Measurements from ENCODE around the gene C12orf43.

C12orf43 gene

DNA sequence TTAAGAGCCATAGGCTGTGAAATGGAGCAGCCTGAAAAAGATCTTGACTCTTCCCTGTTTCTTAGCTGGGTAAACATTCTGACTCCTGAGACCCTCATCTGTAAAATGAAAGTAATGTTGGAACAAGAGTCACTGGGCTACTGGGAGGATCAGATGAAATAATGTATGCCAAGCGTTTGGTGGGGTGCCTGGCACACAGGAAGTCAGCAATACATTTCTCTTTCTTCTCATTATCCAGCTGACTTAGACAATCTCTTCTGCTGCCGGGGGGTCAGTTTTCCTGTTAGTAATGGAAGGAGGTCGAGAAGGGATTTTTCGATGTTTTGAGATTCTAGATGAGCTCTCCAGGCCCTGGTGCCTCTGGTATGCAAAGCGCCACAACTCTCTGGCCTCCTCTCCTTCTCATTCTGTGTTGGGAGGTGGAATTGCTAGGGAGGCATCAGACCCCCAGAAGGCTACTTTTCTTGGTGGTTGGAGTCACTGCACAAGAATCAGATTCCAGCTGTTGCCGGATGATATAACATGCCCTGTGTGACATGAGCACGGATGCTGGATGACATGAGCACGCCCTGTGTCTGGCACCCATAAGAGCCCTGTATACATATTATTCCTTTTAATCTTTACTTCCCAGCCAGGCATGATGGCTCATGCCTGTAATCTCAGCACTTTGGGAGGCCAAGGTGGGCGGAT is 18.5 kb upstream of the C12orf43 start:
- Histone ChIP-seq H3K4me1 (peaks cover 0 to 9% (median 2%) of the 10 kb centered on the region in 4 donors), H3K27me3 (peaks cover 0 to 18% of the 10 kb centered on the region in 2 donors), H3K4me3 (no peak overlapping the region), H3K9me3 (no peaks in the 10 kb centered on the region), H3K36me3 (no peaks in the 10 kb centered on the region), H3K27ac (no peak overlapping the region)
- no peak for DNase-seq
- intact Hi-C loops (cut with DNase I; ENCODE audit: low total_unique reads): no loop called here
- TF ChIP-seq, protein P1, sequence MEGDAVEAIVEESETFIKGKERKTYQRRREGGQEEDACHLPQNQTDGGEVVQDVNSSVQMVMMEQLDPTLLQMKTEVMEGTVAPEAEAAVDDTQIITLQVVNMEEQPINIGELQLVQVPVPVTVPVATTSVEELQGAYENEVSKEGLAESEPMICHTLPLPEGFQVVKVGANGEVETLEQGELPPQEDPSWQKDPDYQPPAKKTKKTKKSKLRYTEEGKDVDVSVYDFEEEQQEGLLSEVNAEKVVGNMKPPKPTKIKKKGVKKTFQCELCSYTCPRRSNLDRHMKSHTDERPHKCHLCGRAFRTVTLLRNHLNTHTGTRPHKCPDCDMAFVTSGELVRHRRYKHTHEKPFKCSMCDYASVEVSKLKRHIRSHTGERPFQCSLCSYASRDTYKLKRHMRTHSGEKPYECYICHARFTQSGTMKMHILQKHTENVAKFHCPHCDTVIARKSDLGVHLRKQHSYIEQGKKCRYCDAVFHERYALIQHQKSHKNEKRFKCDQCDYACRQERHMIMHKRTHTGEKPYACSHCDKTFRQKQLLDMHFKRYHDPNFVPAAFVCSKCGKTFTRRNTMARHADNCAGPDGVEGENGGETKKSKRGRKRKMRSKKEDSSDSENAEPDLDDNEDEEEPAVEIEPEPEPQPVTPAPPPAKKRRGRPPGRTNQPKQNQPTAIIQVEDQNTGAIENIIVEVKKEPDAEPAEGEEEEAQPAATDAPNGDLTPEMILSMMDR (IDR thresholded peaks at IDR 0.05): no peak

DNA sequence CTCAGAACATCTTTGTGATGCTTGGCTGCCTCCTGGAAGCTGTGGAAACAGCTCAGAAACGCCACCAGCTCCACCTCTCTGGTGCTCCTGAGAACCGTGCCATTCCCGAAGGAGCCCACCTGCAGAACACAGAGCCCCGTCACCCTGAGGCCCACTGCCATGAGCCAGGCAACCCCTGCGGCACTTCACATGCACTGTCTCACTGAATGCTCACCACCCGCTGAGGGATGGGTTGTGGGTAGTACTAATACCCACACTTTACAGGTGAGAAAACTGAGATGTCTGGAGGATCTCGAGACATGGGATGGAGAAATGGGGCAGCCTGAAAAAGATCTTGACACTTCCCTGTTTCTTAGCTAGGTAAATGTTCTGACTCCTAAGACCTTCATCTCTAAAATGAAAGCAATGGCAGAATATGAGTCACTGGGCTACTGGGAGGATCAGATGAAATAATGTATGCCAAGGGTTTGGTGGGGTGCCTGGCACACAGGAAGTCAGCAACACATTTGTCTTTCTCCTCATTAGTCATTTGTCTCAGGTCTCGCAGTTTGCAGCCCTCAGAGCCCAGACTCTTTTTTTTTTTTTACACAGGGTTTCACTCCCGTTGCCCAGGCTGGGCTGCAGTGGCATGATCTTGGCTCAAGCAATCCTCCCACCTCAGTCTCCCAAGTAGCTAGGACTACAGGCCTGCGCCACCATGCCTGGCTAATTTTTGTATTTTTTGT is 17.5 kb upstream of the C12orf43 start:
- peaks cover 0 to 5% (median under 1%) of the 10 kb centered on the region in 4 donors for H3K4me1 ChIP-seq
- H3K36me3 ChIP-seq: no peaks in the 10 kb centered on the region
- H3K9me3 ChIP-seq: no peaks in the 10 kb centered on the region
- H3K4me3 ChIP-seq: no peak overlapping the region
- TF ChIP-seq, protein P1 (IDR thresholded peaks at IDR 0.05): no peak
- H3K27me3 ChIP-seq: peaks cover 0 to 15% of the 10 kb centered on the region in 2 donors
- DNase-seq: no peak
- no peak overlapping the region for H3K27ac ChIP-seq
- intact Hi-C loops (cut with DNase I; ENCODE audit: low total_unique reads): no loop called here

DNA sequence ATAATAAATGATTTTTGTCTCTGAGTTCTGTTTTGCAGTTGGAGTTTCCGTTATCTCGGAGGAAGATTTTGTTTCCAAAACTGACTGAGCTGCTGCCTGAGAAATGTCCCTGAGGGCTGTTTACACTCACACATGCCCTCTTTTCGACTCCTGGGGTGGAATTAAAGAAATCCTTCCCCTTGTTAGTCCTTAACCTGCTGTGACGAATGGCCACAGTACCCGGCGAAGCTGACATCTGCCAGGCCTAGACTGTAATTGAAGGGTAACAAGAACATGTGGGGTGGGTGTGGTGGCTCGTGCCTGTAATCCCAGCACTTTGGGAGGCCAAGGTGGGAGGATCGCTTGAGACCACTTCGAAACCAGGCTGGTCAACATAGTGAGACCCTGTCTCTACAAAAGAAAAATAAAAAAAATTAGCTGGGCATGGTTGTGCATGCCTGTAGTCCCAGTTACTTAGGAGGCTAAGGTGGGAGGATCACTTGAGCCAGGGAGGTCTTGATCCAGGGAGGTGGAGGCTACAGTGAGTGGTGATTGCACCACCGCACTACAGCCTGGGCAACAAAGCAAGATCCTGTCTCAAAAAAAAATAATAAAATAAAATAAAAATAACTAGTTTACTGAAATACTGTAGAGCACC is 14.4 kb upstream of the C12orf43 start:
- DNase-seq: no peak
- no peak overlapping the region for H3K27ac ChIP-seq

DNA sequence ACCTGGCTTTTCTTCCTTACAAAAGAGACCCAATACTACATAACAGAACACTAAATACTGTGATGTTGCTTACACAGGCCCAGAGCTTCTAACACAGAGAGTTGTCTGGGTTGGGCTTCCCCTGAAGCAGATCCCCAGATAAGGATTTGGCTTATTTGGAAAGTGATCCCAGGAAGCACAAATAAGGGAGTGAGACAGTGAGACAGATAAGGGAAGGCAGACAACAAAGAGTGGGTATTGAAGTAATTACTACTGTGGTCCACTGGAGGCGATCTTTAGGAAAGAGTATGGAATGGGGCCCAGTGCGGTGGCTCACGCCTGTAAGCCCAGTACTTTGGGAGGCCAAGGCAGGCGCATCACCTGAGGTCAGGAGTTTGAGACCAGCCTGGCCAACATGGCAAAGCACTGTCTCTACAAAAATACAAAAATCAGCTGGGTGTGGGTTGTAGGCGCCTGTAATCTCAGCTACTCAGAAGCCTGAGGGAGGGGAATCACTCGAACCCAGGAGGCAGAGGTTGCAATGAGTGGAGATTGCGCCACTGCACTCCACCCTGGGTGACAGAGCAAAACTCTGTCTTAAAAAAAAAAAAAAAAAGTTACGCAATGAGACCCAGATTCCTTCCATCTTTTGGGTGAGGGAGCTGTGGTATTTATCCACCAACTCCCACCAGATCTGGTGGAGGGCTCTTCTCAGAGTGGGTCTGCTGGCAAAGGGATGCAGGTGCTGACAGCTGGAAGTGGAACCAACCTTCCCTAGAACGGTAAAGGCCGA is 10.2 kb upstream of the C12orf43 start:
- Histone ChIP-seq H3K9me3 (no peaks in the 10 kb centered on the region), H3K27ac (no peak overlapping the region), H3K36me3 (no peaks in the 10 kb centered on the region), H3K4me1 (no peaks in the 10 kb centered on the region), H3K4me3 (no peak overlapping the region), H3K27me3 (peaks cover 0 to 3% of the 10 kb centered on the region in 2 donors)
- TF ChIP-seq, protein P1 (IDR thresholded peaks at IDR 0.05): no peak
- intact Hi-C loops (cut with DNase I; ENCODE audit: low total_unique reads): no loop called here
- no peak for DNase-seq

More for the DNA sequence above, 14.4 kb upstream of the C12orf43 start:
- no peaks in the 10 kb centered on the region for H3K9me3 ChIP-seq
- H3K4me3 ChIP-seq: no peak overlapping the region
- no peaks in the 10 kb centered on the region for H3K36me3 ChIP-seq
- H3K4me1 ChIP-seq: no peaks in the 10 kb centered on the region
- peaks cover 0 to 3% of the 10 kb centered on the region in 2 donors for H3K27me3 ChIP-seq
- TF ChIP-seq, protein P1 (IDR thresholded peaks at IDR 0.05): no peak
- intact Hi-C loops (cut with DNase I; ENCODE audit: low total_unique reads): no loop called here

DNA sequence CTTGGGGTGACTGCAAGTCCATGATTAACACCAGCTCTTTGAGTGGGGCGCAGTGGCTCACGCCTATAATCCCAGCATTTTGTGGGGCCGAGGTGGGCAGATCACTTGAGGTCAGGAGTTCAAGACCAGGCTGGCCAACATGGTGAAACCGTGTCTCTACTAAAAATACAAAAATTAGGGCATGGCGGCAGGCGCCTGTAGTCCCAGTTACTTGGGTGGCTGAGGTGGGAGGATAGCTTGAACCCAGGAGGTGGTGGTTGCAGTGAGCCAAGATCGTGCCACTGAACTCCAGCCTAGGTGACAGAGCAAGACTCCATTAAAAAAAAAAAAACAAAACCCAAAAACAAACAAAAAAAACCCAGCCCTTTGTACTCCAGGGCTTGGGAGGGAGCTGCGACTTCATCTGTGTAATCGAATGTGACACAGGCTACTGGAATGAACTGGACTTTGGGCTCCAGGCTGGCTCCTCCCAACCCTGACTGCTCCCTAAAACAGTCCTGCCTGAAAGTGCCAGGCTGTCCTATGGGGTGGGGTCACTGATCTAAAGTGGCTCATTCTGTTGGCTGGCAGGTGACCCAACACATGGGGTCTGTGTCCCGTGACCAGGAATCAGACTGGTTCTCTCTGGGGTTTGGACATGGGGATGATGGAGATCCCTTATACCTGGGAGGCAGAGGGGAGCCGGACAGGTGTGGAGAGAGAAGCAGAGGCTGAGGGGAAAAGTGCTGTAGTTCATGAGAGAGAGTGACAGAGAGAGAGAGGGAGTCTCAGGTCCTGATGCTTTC is 9.3 kb upstream of the C12orf43 start:
- DNase-seq: no peak
- intact Hi-C loops (cut with DNase I; ENCODE audit: low total_unique reads): no loop called here
- Histone ChIP-seq H3K27ac (no peak overlapping the region), H3K4me3 (no peak overlapping the region), H3K9me3 (no peaks in the 10 kb centered on the region), H3K36me3 (no peaks in the 10 kb centered on the region), H3K4me1 (no peaks in the 10 kb centered on the region), H3K27me3 (peaks cover 0 to 3% of the 10 kb centered on the region in 2 donors)
- TF ChIP-seq, protein P1 (IDR thresholded peaks at IDR 0.05): no peak

Data from tibial artery (tissue), 4 donors.